Measurements from ENCODE around the gene COPS9. TPM values are rescaled to one million over a fixed set of nuclear protein-coding genes. Genes with fewer than 3 reads are reported as not detected.

Gene COPS9
- total RNA-seq, 1 experiment from 2014 or later, result 141 TPM

GRCh38 chr2:240168546-240169361 is 32.6 kb upstream of the COPS9 start:
- DNase-seq, result no peak
- Histone ChIP-seq H3K9me3 (no peaks in the 10 kb centered on the region), H3K4me3 (no peak overlapping the region), H3K36me3 (no peaks in the 10 kb centered on the region), H3K27me3 (no peaks in the 10 kb centered on the region)

DNA sequence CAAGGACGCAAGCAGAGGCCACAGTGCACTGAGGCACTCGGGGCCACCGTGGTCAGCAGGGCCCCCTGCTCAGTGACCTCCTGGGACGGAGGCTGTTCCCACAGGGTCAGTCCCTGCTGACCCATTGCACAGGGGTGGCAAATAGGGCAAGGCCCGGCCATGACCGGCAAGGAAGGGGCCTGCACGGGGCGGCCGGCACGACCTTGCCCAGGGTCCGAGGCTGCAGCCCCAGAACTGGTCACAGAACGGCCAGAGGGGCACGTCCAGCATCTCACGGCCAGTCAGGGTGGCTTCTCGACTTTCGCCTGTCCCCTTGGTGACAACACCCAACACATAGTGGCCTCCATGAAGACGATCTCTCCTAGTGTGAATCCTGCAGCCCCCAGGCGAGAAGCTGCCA is 31.9 kb upstream of the COPS9 start:
- Histone ChIP-seq H3K4me3 (no peak overlapping the region), H3K36me3 (no peaks in the 10 kb centered on the region)
- no peak for DNase-seq

GRCh38 chr2:240167588-240167880 is 31.4 kb upstream of the COPS9 start:
- Histone ChIP-seq H3K9me3 (no peaks in the 10 kb centered on the region), H3K27me3 (no peaks in the 10 kb centered on the region), H3K4me3 (no peak overlapping the region), H3K36me3 (no peaks in the 10 kb centered on the region)
- DNase-seq, result no peak

More for the DNA sequence above, 31.9 kb upstream of the COPS9 start:
- Histone ChIP-seq H3K27me3 (no peaks in the 10 kb centered on the region), H3K9me3 (no peaks in the 10 kb centered on the region)

- no peaks in the 10 kb centered on the region for H3K9me3 ChIP-seq
- H3K4me3 ChIP-seq, result no peak overlapping the region
- H3K27me3 ChIP-seq, result no peaks in the 10 kb centered on the region
- DNase-seq, result no peak
- no peaks in the 10 kb centered on the region for H3K36me3 ChIP-seq
Observed at GRCh38 chr2:240166761-240167587, 30.9 kb upstream of the COPS9 start.

GRCh38 chr2:240166191-240166590 is 30.1 kb upstream of the COPS9 start:
- Histone ChIP-seq H3K9me3 (no peaks in the 10 kb centered on the region), H3K4me3 (no peak overlapping the region), H3K36me3 (no peaks in the 10 kb centered on the region), H3K27me3 (no peaks in the 10 kb centered on the region)
- no peak for DNase-seq

DNA sequence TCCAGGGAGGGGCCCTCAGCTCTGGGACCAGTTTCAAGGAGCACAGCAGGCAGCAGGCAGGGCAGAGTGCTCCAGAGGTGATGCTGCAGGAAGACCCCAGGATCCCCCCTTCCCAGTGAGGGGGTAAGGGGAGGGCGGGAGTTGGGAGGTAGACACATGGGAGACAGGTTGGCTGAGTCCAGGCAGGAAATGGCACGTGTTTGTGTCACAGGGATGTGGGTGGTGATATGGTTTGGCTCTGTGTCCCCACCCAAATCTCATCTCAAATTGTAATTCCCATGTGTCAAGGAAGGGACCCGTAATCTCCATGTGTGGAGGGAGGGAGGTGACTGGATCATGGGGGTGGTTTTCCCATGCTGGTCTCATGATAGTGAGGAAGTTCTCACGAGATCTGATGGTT is 29.6 kb upstream of the COPS9 start:
- H3K27me3 ChIP-seq, result no peaks in the 10 kb centered on the region
- H3K36me3 ChIP-seq, result no peaks in the 10 kb centered on the region
- DNase-seq, result no peak
- H3K4me3 ChIP-seq, result no peak overlapping the region
- no peaks in the 10 kb centered on the region for H3K9me3 ChIP-seq

GRCh38 chr2:240165034-240165433 is 28.9 kb upstream of the COPS9 start:
- no peak for DNase-seq
- Histone ChIP-seq H3K27me3 (no peaks in the 10 kb centered on the region), H3K9me3 (no peaks in the 10 kb centered on the region), H3K4me3 (no peak overlapping the region), H3K36me3 (no peaks in the 10 kb centered on the region)

DNA sequence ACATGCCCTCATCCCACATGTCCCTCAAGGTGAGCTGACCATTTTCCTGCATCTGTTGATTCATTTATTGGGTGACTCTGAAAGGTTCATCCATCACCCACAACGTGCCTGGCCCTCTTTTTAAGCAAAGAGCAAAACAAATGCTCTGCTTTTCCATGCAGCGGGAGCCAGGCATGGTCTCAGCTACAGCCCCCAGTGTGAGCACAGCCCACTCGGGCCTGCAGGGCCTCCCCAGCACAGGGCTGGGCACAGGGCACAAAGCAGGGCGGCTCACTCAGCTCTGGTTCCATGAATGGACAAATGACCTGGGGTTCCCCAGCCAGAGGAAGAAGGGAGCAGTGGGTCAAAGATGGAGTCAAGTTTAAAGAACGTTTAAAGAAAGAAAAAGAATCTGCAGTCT is 28.5 kb upstream of the COPS9 start:
- H3K4me3 ChIP-seq, result no peak overlapping the region
- H3K9me3 ChIP-seq, result no peaks in the 10 kb centered on the region
- DNase-seq, result no peak
- no peaks in the 10 kb centered on the region for H3K36me3 ChIP-seq
- no peaks in the 10 kb centered on the region for H3K27me3 ChIP-seq

GRCh38 chr2:240163844-240164574 is 27.9 kb upstream of the COPS9 start:
- no peaks in the 10 kb centered on the region for H3K27me3 ChIP-seq
- no peaks in the 10 kb centered on the region for H3K36me3 ChIP-seq
- H3K4me3 ChIP-seq, result no peak overlapping the region
- DNase-seq, result no peak
- H3K9me3 ChIP-seq, result no peaks in the 10 kb centered on the region

DNA sequence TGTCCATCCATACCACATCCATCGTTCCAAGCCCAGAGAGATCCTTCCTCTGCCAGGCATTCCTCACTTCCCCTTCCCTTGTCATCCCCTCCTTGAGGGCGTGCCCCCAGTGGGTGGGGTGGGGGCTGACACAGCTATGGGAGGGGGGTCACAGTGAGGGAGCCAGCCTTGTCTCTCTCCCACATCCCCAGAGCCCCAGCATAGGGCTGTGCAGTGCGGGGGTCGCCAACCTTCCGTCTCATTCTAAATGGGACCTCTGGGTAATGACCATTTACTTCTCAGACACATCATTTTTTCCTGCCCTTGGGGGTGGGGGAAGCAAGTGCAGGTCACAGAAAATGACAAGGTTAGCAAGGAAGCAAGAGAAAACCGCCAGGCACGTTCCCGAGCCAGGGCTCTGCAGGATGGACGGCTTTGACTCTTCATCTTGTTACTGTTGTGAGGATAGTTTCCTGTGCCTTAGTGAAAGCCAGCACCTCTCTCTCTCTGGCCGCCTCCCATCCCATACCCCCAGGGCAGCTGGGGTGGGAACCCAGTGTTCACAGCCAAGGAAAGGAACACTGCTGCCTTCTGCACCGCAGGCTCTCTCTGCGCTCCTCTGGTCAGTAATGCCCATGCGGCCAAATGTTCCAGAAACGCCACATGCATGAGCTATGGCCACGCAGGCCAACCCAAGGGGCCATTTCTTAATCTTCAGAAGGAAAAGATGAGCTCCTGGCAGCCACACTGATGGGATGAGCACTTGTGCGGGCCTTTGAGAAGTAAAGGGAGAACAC is 27.0 kb upstream of the COPS9 start:
- Histone ChIP-seq H3K36me3 (no peaks in the 10 kb centered on the region), H3K4me3 (no peak overlapping the region), H3K9me3 (no peaks in the 10 kb centered on the region), H3K27me3 (no peaks in the 10 kb centered on the region)
- DNase-seq, result no peak

DNA sequence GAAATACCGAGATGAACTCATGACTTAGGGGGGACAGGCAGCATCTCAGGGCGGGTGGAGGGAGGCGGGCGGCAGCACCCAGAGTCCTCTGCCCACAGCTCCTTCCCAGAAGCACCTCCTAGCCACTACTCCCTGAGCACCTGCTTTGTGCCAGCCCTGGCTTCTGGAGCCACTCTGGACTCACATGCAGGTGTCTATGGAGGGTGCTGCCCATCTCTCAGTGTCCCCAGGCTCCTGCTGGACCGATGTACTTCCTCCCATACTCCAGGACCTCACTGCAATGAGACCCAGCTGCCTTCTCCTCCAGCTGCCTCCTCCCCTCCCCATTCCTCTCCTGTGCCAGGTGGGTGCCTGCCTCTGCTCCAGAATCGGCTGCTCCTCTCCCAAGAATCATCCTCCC is 26.4 kb upstream of the COPS9 start:
- Histone ChIP-seq H3K27me3 (no peaks in the 10 kb centered on the region), H3K4me3 (no peak overlapping the region), H3K9me3 (no peaks in the 10 kb centered on the region), H3K36me3 (no peaks in the 10 kb centered on the region)
- no peak for DNase-seq

DNA sequence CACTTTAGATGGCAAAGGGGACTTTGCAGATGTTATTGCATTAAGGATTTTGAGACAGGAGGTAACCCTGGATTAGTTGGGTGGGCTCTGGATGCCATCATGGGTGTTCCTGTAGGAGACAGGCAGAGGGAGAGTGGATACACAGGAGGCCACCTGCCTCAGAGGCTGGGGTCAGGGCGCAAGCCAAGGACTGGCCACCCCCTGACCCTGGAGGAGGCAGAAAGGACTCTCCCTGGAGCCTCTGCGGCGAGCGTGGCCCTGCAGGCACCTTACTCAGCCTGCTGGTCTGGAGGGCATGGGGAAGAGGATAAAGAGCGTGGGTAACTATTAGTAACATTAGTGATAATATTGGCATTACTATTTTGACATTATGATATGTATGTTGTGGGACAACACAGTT is 25.9 kb upstream of the COPS9 start:
- no peaks in the 10 kb centered on the region for H3K27me3 ChIP-seq

GRCh38 chr2:240161087-240161750 is 25.1 kb upstream of the COPS9 start:
- H3K36me3 ChIP-seq, result no peaks in the 10 kb centered on the region
- no peak for DNase-seq
- H3K4me3 ChIP-seq, result no peak overlapping the region
- no peaks in the 10 kb centered on the region for H3K9me3 ChIP-seq
- no peaks in the 10 kb centered on the region for H3K27me3 ChIP-seq

More for the DNA sequence above, 25.9 kb upstream of the COPS9 start:
- no peak overlapping the region for H3K4me3 ChIP-seq
- DNase-seq, result no peak
- H3K9me3 ChIP-seq, result no peaks in the 10 kb centered on the region
- no peaks in the 10 kb centered on the region for H3K36me3 ChIP-seq

GRCh38 chr2:240160291-240161086 is 24.4 kb upstream of the COPS9 start:
- H3K27me3 ChIP-seq, result no peaks in the 10 kb centered on the region
- H3K4me3 ChIP-seq, result no peak overlapping the region
- no peak for DNase-seq
- no peaks in the 10 kb centered on the region for H3K9me3 ChIP-seq
- no peaks in the 10 kb centered on the region for H3K36me3 ChIP-seq

DNA sequence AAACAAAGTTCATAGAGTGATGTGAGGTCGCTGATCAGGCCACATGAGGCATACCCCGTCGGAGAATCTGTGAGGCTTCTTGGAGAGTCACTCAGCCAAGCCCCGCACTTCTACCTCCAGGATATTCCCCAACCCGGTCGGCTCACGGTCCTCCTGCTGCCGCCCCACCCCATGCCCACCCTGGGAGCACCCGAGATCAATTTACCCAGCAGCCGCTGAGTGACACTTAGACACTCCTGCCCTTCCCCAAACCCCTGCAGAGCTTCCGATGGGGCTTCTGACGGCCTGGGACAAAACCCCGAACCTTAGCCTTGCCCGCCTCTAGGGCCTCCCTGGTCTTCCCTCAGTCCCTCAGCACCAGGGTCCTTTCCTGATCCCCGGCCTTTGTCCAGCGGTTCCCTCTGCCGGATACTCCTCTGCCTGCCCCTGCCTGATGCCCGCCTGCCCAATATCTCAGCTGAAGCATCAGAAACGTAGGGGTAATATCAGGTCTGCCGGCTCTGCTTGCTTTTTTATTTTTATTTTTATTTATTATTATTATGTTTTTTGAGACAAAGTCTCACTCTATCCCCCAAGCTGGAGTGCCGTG is 23.2 kb upstream of the COPS9 start:
- Histone ChIP-seq H3K36me3 (no peaks in the 10 kb centered on the region), H3K9me3 (no peaks in the 10 kb centered on the region), H3K27me3 (no peaks in the 10 kb centered on the region), H3K4me3 (no peak overlapping the region)
- no peak for DNase-seq
